Islet of Langerhans (tissue), 1 donor: ENCODE measurements around the gene PAK4.

Experiments
- FAIRE-seq: peaks from one replicate; lab custom pipeline; 2011; peaks lifted over from hg19 to GRCh38; lab: Jason Lieb, UNC

Gene PAK4

DNA sequence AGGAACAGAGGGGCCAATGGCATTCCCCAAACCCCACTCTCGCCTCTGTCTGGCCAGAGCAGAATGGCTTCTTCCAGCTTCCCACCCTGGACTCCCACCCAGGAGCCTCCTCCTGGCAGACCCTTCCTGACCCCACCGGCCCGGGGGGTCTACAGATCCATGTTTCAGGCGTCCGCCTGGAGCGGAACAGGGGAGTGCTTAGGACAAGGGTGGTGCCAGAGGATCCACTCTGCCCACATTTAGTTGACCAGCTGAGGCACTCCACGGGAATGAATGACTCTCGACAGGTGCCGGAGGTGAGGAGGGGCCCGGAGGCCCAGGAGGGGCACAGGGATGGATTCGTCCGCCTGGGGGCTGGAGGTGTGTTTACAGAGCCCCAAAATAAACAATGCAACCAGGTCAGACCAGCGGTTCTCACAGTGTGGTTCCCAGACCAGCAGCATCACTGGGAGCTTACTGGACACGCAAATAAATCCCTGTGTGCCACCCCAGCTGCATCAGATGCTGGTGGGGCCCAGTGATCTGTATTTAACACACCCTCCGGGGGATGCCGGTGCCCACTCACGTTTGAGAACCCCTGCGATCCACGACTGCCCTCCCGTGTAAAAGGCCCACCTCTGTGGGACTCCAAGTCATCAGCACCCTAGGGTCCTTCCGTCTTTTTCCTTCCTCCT, 56.1 kb downstream of the PAK4 start:
- no peak for FAIRE-seq

- no peak for FAIRE-seq
These were observed 56.6 kb downstream of the PAK4 start for GRCh38 chr19:39182174-39182505.

GRCh38 chr19:39183104-39183503, 57.5 kb downstream of the PAK4 start:
- FAIRE-seq, result no peak

GRCh38 chr19:39186391-39186790, 60.8 kb downstream of the PAK4 start:
- FAIRE-seq, result no peak

- FAIRE-seq, result no peak
These were observed 62.0 kb downstream of the PAK4 start for GRCh38 chr19:39187552-39187943.

GRCh38 chr19:39188960-39189359, 63.4 kb downstream of the PAK4 start:
- no peak for FAIRE-seq

DNA sequence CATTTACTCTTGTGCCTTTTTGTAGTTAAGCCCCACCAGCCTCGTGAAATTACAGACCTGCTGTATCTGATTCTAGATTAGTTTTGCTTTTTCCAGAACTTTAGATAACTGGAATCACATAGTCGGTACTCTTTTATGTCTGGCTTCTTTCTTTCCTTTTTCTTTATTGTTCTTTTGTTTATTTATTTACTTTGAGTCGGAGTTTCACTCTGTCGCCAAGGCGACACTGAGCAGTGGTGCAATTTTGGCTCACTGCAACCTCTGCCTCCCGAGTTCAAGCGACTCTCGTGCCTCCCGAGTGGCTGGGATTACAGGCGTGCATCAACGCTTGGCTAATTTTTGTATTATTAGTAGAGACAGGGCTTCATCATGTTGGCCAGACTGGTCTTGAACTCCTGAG, 65.2 kb downstream of the PAK4 start:
- FAIRE-seq, result no peak

DNA sequence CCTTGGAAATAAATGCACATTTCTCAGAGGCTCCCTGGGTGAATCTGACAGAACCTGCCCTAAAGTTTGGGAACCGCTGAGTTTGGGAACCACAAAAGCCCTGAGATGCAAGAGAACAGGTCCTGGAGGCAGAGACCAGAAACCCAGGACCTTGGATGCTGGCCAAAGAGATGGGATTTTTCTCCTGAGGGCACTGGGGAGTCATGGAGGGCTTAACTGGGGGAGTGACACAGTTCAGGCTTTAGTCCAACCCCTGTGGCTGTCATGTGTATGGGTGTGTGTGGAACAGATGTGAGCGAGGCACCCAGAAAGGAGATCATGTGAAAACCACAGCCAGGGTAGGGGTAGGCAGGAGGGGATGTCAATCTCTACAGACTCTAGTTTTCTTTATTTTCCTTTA, 67.3 kb downstream of the PAK4 start:
- no peak for FAIRE-seq

- no peak for FAIRE-seq
These were observed 68.2 kb downstream of the PAK4 start for GRCh38 chr19:39193803-39194202.

- FAIRE-seq, result no peak
These were observed 69.4 kb downstream of the PAK4 start for GRCh38 chr19:39194832-39195542.

- no peak for FAIRE-seq
These were observed 70.2 kb downstream of the PAK4 start for GRCh38 chr19:39195755-39196154.

DNA sequence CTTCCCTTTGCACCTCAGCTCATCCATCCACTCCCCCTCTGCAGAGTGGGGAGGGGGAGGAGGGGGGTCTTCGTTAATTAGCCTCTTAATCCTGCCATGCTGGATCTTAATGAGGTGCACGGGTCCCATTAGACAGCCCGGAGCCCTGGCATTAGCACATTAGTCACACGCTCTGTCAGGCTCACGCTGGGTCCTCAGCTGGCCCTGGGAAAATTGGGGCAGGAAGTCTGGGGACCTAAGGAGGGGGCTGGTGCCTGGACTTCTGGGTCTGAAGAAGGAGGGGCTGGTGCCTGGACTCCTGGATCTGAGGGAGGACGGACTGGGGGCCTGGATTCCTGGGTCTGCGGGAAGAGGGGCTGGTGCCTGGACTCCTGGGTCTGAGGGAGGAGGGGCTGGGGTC, 70.7 kb downstream of the PAK4 start:
- FAIRE-seq, result no peak

DNA sequence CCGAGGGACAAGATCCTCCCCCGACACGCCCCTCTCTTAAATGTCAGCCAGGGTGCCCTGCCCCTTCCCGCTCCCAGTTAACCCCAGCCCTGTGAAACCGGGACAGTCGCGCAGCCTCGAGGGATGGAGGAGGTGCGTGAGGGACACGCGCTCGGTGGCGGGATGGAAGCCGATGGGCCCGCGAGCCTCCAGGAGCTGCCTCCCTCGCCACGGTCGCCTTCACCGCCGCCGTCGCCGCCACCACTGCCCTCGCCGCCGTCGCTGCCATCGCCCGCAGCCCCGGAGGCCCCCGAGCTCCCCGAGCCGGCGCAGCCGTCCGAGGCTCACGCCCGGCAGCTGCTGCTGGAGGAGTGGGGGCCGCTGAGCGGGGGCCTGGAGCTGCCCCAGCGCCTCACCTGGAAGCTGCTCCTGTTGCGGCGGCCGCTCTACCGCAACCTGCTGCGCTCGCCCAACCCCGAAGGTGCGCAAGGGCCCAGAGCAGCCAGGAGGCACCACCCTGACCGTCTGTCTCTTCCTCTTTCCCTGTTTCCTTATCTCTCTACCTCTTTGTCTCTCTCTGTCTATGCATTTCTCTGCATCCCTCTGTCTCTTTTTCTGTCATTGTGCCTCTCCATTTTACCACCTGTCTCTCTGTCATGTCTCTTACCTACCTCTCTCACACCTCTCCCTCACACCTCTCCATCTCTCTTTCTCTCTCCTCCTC, 71.4 kb downstream of the PAK4 start, which contains the start of gene NCCRP1:
Gene NCCRP1 (plus strand): TSS at position 105 of the 703 bp plus-strand sequence. CDS start 19 bp downstream, at position 124.
- no peak for FAIRE-seq

- FAIRE-seq, result no peak
These were observed 72.2 kb downstream of the PAK4 start for GRCh38 chr19:39197808-39198207.

- no peak for FAIRE-seq
These were observed 73.4 kb downstream of the PAK4 start for GRCh38 chr19:39199025-39199424.

GRCh38 chr19:39200066-39200802, 74.6 kb downstream of the PAK4 start:
- no peak for FAIRE-seq

DNA sequence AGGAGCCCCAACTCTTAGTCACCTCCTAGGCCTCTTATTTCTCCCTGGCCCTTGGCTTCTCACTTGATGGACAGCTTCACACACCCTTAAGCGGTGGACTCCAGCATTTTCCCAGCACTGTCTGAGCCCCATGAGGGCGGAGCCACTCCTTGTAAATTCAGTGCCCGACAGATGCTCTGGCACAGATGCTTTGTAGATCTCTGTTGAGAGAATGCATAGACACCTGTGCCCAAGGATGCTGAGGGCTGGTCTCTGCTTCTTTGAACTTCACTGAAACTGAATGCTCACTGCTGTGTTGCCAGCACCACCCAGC, 75.2 kb downstream of the PAK4 start:
- no peak for FAIRE-seq

GRCh38 chr19:39202998-39203355, 77.4 kb downstream of the PAK4 start:
- no peak for FAIRE-seq

DNA sequence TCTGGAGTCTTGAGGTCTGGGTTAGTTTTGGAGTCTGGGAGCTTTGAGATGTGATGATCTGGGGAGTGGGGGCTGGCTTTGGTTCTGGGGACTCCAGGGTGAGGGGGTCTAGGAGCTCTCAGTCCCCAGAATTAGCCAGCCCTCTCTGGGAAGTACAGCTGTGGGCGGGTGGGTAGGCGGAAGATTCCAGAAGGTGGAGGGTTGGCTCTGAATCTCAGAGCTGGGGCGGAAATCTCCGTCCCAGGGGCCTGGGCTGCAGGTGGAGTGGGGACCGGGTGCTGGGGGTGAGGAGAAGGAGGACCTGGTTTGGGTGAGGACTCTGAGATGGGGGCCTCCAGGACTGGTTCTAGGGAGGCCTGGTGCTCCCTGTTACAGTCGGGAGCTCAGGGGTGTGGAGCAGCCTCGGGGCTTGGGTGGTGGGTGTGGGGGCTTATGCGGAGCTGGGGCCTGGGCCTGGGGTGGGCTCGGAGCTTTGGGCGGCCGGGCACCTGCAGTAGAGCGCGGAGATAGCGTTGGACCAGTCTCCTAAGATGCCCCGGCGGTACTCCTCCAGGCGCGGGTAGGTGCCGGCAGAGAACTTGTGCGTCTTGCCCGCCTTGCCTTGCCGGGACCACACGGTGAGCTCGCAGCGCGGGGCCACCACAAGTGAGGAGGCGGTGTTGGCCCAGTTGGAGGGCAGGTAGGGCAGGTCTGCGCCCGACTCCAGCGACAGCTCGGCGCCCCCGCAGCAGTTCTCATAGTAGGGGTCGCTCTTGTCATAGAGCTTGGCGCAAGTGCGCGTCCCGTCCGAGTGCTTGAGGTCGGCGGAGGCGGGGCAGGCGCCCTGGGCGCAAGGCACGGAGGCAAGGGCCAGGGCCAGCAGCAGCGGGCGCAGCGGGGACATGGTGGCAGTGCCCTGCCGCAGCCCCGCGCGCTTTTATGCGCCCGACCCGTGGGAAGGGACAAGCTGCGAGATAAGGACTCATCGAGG, 78.1 kb downstream of the PAK4 start, which contains the start of gene SYCN:
Gene SYCN (minus strand): TSS at position 892 of the 970 bp plus-strand sequence. CDS start 9 bp downstream, at position 883.
- no peak for FAIRE-seq

DNA sequence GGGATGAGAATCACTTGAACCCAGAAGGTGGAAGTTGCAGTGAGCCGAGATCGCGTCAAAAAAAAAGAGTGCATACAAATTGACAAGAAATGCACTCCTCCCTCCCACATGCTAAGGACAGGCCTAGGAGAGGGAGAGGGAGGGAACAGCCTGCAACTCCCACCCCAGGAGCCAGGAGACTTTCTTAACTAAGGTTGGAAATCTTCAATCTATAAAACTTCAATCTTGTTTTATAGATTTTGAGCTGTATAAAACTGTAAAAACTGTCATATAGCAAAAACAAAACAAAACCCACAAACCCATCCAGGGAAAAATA, 79.8 kb downstream of the PAK4 start:
- FAIRE-seq, result no peak

DNA sequence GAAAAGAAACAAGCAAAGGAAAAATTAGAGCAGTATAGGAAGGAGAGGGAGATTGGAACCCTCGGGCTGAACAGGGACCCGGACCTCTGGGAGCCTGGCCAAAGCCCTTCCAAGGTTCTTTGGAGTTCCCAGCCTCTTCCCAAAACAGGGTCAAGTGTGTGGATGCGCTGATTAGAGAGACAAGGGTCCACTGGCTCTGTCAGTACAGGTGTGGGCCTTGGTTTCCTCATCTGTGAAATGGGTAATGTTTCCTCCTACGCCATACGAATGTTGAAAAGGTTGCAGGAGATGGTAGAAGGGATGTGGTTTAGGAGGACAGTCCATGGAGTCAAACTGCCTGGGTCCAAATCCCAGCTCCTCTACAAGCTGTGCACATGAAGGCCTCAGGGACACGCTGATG, 80.5 kb downstream of the PAK4 start:
- FAIRE-seq, result no peak

DNA sequence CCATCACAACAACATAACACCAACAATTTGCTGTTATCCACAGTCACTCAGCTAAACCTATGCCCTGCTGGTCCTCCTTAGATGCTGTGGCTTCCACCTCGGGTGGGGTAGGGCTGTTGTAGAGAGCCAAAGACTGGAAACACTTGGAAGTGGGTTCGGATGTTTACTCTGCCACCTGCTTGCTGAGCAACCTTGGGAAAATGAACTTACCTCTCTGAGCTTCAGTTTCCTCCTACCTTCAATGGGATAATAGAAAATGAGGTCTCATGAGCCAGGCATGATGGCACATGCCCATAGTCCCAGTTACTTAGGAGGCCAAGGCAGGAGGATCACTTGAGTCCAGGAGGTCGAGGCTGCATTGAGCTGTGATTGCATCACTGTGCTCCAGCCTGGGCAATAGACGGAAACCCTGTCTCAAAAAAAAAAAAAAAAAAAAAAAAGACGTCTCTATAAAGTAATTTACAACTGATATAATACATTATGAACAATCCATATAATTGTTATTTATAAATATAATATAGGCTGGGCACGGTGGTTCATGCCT, 81.8 kb downstream of the PAK4 start:
- FAIRE-seq, result no peak
